Transverse colon (tissue), 4 donors: Measurements from ENCODE around the gene TMUB1. TPM values are rescaled to one million over a fixed set of nuclear protein-coding genes. Genes with fewer than 3 reads are reported as not detected.

Experiments
- DNase-seq: peaks from one replicate; pipeline ENCODE4 v3.0.0-alpha.2; 2019
- H3K27ac ChIP-seq, 4 donors: fragments of 200-600 bp; sonication (generic); 2 replicates each; pipeline ENCODE4 v1.5.1; 2016 to 2018; ENCODE audit warnings: inconsistent platforms in 4 of 4
- H3K27me3 ChIP-seq: fragments of 200-600 bp; sonication (generic); 2 replicates; pipeline ENCODE4 v1.5.1; 2017; ENCODE audit warnings: inconsistent platforms
- H3K36me3 ChIP-seq, 4 donors: fragments of 200-600 bp; sonication (generic); 2 replicates each; pipeline ENCODE4 v1.5.1; 2017 to 2019; ENCODE audit warnings: inconsistent platforms in 4 of 4
- H3K4me1 ChIP-seq, 4 donors: fragments of 200-600 bp; sonication (generic); 2 replicates each; pipeline ENCODE4 v1.5.1; 2017 to 2020; ENCODE audit warnings: inconsistent platforms in 4 of 4
- H3K4me3 ChIP-seq, 4 donors: fragments of 200-600 bp; sonication (generic); 1 replicate in 1 of 4; 2 replicates in 3 of 4; pipeline versions ENCODE4 v1.5.1 to v1.6.1; 2017 to 2019; ENCODE audit warnings: inconsistent platforms in 4 of 4
- H3K9me3 ChIP-seq, 2 donors: fragments of 200-600 bp; sonication (generic); 2 replicates each; pipeline ENCODE4 v1.5.1; 2017 to 2019; ENCODE audit warnings: inconsistent platforms in 2 of 2
- EP300 ChIP-seq: sonication (generic); formaldehyde crosslinking; IDR thresholded peaks from one replicate; pipeline ENCODE4 v1.6.1; 2017; ENCODE audit warnings: antibody characterized with exemption, low read depth
- POLR2A ChIP-seq: fragments of 450-650 bp; IDR thresholded peaks from one replicate; pipeline ENCODE4 v1.6.1; 2016; ENCODE audit warnings: antibody characterized with exemption, mild to moderate bottlenecking, moderate library complexity
- POLR2AphosphoS5 ChIP-seq, 3 donors: sonication (generic); formaldehyde crosslinking; IDR thresholded peaks; one replicate each; pipeline ENCODE4 v1.6.1; 2016; ENCODE audit warnings: antibody characterized with exemption in 3 of 3
- WGBS, 2 donors: methylation state at CpG; one replicate each; pipeline ENCODE4 v1.1.5; 2018; ENCODE audit warnings: low coverage in 1 of 2; 5-methylcytosine and 5-hydroxymethylcytosine counted together
- in situ Hi-C, 4 donors: fragments of 200-750 bp; cut with MboI; loops; one replicate each; pipeline versions ENCODE4 v1.15.0 to v1.15.1; 2017; ENCODE audit warnings: low sequenced_read_pairs in 3 of 4, low pct_ligation_motif_present in 1 of 4, low pct_unique_long_range_greater_than_20kb in 1 of 4
- intact Hi-C: fragments of 100-400 bp; cut with DNase I; formaldehyde crosslinking; loops from one replicate; pipeline ENCODE4 v1.15.1; 2023; ENCODE audit warnings: low total_unique reads
- total RNA-seq, 4 donors: library from RNA; depleted of rRNA; stranded (reverse); fragments of >200 nt; gene quantifications; one replicate each; pipeline ENCODE4 v1.1.0, GENCODE V29; 2016
- TF ChIP-seq, protein P1 (sequence below), 5 experiments: fragments of 200-600 bp in 3 of 5; fragments of 450-650 bp in 2 of 5; sonication (generic) in 3 of 5; IDR thresholded peaks; 1 replicate in 2 of 5; 2 replicates in 3 of 5; pipeline ENCODE4 v1.5.1; 2016 to 2017; ENCODE audit warnings: antibody characterized with exemption in 5 of 5, inconsistent platforms in 3 of 5, mild to moderate bottlenecking in 2 of 5, moderate library complexity in 1 of 5

Gene TMUB1
- total RNA-seq, 4 donors from 2014 or later = 67.5 to 105 (median 85.9) TPM

DNA sequence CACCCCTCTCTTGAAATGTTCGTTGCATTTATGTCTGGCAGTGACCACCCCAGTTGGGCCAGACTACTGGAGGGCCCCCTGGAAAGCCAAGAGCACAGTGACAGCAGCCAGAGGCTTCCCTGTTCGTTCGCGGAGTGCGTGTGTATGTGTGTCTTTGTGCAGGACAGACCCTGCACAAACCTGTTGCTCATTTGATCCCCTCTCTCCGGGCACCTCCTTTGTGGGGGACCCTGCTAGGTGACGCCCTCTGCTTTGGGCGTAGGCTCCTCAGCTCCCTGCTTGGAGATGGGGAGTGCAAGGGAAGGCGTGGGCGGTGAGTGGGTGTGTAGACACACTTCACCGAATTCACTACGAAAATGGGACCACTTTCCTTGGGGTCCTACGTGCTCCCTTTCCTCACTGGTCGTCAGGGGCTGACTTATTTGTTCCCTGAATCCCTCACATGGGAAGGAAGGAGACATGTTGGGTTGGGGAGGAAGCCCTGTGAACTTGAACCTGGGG is 41.7 kb upstream of the TMUB1 start:
- TF ChIP-seq POLR2A = no peak
- no peak for TF ChIP-seq EP300
- TF ChIP-seq, protein P1, sequence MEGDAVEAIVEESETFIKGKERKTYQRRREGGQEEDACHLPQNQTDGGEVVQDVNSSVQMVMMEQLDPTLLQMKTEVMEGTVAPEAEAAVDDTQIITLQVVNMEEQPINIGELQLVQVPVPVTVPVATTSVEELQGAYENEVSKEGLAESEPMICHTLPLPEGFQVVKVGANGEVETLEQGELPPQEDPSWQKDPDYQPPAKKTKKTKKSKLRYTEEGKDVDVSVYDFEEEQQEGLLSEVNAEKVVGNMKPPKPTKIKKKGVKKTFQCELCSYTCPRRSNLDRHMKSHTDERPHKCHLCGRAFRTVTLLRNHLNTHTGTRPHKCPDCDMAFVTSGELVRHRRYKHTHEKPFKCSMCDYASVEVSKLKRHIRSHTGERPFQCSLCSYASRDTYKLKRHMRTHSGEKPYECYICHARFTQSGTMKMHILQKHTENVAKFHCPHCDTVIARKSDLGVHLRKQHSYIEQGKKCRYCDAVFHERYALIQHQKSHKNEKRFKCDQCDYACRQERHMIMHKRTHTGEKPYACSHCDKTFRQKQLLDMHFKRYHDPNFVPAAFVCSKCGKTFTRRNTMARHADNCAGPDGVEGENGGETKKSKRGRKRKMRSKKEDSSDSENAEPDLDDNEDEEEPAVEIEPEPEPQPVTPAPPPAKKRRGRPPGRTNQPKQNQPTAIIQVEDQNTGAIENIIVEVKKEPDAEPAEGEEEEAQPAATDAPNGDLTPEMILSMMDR (IDR thresholded peaks at IDR 0.05) = no peak
- no peak for TF ChIP-seq POLR2AphosphoS5 (IDR thresholded peaks at IDR 0.05)
- intact Hi-C loops (loop anchor here (5.0 to 10.0 kb wide), 2 partner anchors 42 to 180 kb away; partner anchors contain the start of gene GBX1), in situ Hi-C loops (loop anchor here in 2 of 4 donors (5.0 to 10.0 kb wide), 2 partner anchors 47 to 50 kb away; no protein-coding TSS in a partner anchor)
- Histone ChIP-seq H3K4me3 (peak overlapping the region in 1 of 4 donors; percentile 49), H3K27me3 (no peaks in the 10 kb centered on the region), H3K27ac (peak overlapping the region in 2 of 4 donors; percentile 73 to 80), H3K4me1 (peaks cover 0 to 25% (median 19%) of the 10 kb centered on the region in 4 donors), H3K9me3 (no peaks in the 10 kb centered on the region), H3K36me3 (peaks cover 0 to 13% (median 6%) of the 10 kb centered on the region in 4 donors)
- WGBS, 2 donors = 83% methylated on average over 14 of the region's 14 CpGs; no CpG with 5 or more reads in 1 of the 2 donors
- no peak for DNase-seq

DNA sequence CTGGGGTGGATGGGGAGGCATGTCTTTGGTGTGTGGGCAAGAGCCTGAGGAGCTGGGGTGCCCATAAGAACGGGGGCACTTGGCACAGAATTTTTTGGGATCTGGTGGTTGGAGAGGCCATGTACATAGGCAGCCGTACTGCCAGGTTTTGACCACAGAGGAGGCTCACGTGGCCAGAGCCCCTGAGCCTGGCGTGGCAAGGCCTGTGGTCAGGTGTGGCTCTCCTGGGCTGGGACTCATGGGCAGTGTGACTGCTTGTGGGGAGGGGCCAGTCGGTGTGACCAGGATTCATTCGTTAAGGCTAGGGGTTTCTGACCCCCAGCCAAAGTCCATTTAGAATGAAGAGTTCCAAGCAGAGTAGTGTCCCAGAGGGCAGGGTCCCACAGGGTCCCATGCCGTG is 41.2 kb upstream of the TMUB1 start:
- intact Hi-C loops (loop anchor here (5.0 to 10.0 kb wide), 2 partner anchors 43 to 180 kb away; partner anchors contain the start of gene GBX1), in situ Hi-C loops (loop anchor here in 1 of 4 donors (10.0 kb wide), 1 partner anchor 50 kb away; no protein-coding TSS in a partner anchor)
- peaks cover 0 to 16% (median 6%) of the 10 kb centered on the region in 4 donors for H3K36me3 ChIP-seq
- TF ChIP-seq, protein P1 (IDR thresholded peaks at IDR 0.05) = no peak
- TF ChIP-seq POLR2AphosphoS5 (IDR thresholded peaks at IDR 0.05) = no peak
- TF ChIP-seq EP300 = no peak
- no peak for TF ChIP-seq POLR2A
- no peak overlapping the region for H3K4me3 ChIP-seq
- 88% methylated on average over 7 of the region's 7 CpGs; no CpG with 5 or more reads in 1 of the 2 donors for WGBS, 2 donors
- H3K9me3 ChIP-seq = no peaks in the 10 kb centered on the region
- DNase-seq = no peak
- peaks cover 0 to 25% (median 19%) of the 10 kb centered on the region in 4 donors for H3K4me1 ChIP-seq
- H3K27ac ChIP-seq = no peak overlapping the region
- H3K27me3 ChIP-seq = no peaks in the 10 kb centered on the region

DNA sequence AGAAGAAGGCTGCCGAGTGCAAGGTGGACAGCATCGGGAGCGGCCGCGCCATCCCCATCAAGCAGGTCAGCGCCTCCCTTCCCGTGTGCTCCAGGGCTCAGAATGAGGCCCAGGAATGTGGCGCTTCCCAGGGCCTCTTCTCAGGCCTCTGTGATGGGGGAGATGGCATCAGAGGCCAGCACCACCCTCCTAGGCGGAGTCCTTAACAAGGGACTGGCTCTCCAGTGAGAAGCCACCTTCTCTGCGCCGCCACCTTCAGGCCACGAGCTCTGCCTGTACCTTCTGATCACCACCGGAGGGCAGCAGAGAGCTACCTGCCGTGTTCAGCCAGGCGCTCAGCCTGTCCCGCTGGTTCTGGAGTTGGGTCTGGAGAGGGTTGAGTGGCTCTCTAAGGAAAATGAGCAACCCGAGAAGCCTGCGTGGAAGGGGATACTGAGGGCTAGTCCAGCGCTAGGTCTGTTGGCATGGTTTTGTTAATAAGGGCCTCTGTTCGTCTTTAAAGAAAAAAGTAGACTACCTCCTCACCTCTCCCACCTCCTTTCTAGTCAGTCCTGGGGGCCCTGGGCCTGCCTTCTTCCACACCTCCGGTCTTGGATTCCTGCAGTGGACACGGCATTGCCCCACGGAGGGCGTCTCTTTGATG is 40.6 kb upstream of the TMUB1 start:
- H3K27me3 ChIP-seq = no peaks in the 10 kb centered on the region
- peaks cover 0 to 15% (median 4%) of the 10 kb centered on the region in 4 donors for H3K36me3 ChIP-seq
- H3K4me1 ChIP-seq = peaks cover 0 to 25% (median 19%) of the 10 kb centered on the region in 4 donors
- 42 to 60% methylated on average over 5 to 24 of the region's 24 CpGs for WGBS, 2 donors
- DNase-seq = peak; percentile 88
- TF ChIP-seq, protein P1 (IDR thresholded peaks at IDR 0.05) = peak; percentile 97 to 99 (median 97)
- no peak for TF ChIP-seq POLR2A
- no peak overlapping the region for H3K4me3 ChIP-seq
- intact Hi-C loops = loop anchor here (5.0 to 10.0 kb wide), 2 partner anchors 43 to 181 kb away; partner anchors contain the start of gene GBX1
- no peaks in the 10 kb centered on the region for H3K9me3 ChIP-seq
- no peak overlapping the region for H3K27ac ChIP-seq
- in situ Hi-C loops = loop anchor here in 1 of 4 donors (10.0 kb wide), 1 partner anchor 51 kb away; no protein-coding TSS in a partner anchor

DNA sequence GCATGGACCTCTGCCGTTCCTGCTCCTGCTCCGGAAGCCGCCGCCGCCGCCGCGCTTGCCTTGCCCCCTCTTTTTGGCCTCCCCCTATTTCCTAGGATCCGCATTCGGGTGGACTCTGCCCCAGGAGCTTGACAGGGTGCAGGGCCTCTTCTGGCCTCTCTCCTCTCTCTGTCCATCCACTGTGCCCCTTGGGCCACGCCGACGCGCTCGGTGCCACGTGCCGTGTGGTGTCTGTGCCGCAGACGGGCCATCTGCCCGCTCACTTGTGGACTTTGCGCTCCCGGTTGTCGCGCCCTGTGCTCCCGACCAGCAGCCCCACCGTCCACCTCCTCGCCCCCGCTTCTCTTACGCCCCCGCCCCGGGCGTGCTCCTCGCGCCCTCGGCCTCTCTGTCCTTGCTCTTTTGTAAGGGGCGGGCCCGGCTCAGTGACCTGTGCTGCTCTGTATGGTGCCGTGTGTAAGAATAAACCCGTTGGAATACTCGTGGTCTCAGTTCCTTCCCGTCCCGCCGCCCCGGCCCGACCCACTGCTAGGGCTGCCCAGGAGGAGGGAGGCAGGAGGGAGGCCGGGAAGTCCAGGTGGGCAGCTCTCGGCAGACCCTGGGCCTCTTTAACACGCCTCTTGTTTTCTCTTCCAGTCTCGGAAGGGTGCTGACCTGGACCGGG is 40.0 kb upstream of the TMUB1 start:
- Histone ChIP-seq H3K4me1 (peaks cover 0 to 25% (median 19%) of the 10 kb centered on the region in 4 donors), H3K9me3 (no peaks in the 10 kb centered on the region), H3K27ac (no peak overlapping the region), H3K4me3 (no peak overlapping the region), H3K27me3 (no peaks in the 10 kb centered on the region), H3K36me3 (peaks cover 0 to 15% (median 4%) of the 10 kb centered on the region in 4 donors)
- intact Hi-C loops (loop anchor here (5.0 to 10.0 kb wide), 2 partner anchors 44 to 182 kb away; partner anchors contain the start of gene GBX1), in situ Hi-C loops (loop anchor here in 1 of 4 donors (10.0 kb wide), 1 partner anchor 52 kb away; no protein-coding TSS in a partner anchor)
- DNase-seq = no peak
- WGBS, 2 donors = 90 to 100% methylated on average over 1 to 49 of the region's 50 CpGs
- no peak for TF ChIP-seq POLR2A
- TF ChIP-seq EP300 = no peak
- TF ChIP-seq POLR2AphosphoS5 (IDR thresholded peaks at IDR 0.05) = no peak
- TF ChIP-seq, protein P1 (IDR thresholded peaks at IDR 0.05) = no peak
